Kidney (tissue), 14 donors: ENCODE data around the gene BARX1. TPM values are rescaled to one million over a fixed set of nuclear protein-coding genes. Genes with fewer than 3 reads are reported as not detected.

Experiments used
- DNase-seq, 5 donors: peaks; one replicate each; pipeline ENCODE4 v3.0.0-alpha.2; 2013 to 2020
- FAIRE-seq: peaks from 2 replicates; lab custom pipeline; 2012; peaks lifted over from hg19 to GRCh38; lab: Jason Lieb, UNC
- H3K27ac ChIP-seq, 2 donors: one replicate each; pipeline ENCODE4 v1.7.0; 2013; ENCODE audit warnings: low read depth in 2 of 2, low read length in 2 of 2, inconsistent platforms in 1 of 2
- H3K27me3 ChIP-seq: one replicate; pipeline ENCODE4 v1.7.1; 2013; ENCODE audit warnings: low read length, inconsistent platforms; ENCODE audit not compliant: control insufficient read depth, insufficient read depth
- H3K36me3 ChIP-seq, 3 donors: one replicate each; pipeline versions ENCODE4 v1.7.0 to v1.7.1; 2013; ENCODE audit warnings: low read length in 3 of 3, control low read depth in 1 of 3, inconsistent platforms in 1 of 3; ENCODE audit not compliant: insufficient read depth in 3 of 3, control insufficient read depth in 2 of 3
- H3K4me1 ChIP-seq, 3 donors: one replicate each; pipeline versions ENCODE4 v1.7.0 to v1.7.1; 2013; ENCODE audit warnings: low read length in 3 of 3, inconsistent platforms in 1 of 3, low read depth in 1 of 3; ENCODE audit not compliant: control insufficient read depth in 2 of 3, insufficient read depth in 2 of 3
- H3K4me3 ChIP-seq, 3 donors: one replicate each; pipeline versions ENCODE4 v1.7.0 to v1.8.1; 2013; ENCODE audit warnings: low read length in 3 of 3, control low read depth in 1 of 3, inconsistent platforms in 1 of 3
- H3K9ac ChIP-seq, 3 donors: one replicate each; pipeline versions ENCODE4 v1.7.0 to v1.7.1; 2013; ENCODE audit warnings: low read length in 3 of 3, control low read depth in 1 of 3, inconsistent platforms in 1 of 3
- H3K9me3 ChIP-seq, 3 donors: one replicate each; pipeline versions ENCODE4 v1.7.0 to v1.7.1; 2013; ENCODE audit warnings: low read length in 3 of 3, control low read depth in 1 of 3, inconsistent platforms in 1 of 3; ENCODE audit not compliant: control insufficient read depth in 2 of 3, insufficient read depth in 1 of 3
- CTCF ChIP-seq: IDR thresholded peaks from 3 replicates; pipeline ENCODE4 v1.5.1; 2012; ENCODE audit warnings: mild to moderate bottlenecking, moderate library complexity, borderline replicate concordance; ENCODE audit not compliant: insufficient read depth; ENCODE audit errors: extremely low read depth
- intact Hi-C: fragments of 100-400 bp; cut with DNase I; formaldehyde crosslinking; loops from one replicate; pipeline ENCODE4 v1.11.1; 2022
- polyA plus RNA-seq: library from polyadenylated mRNA; stranded (reverse); fragments of 350-450 nt; fragmentation: Illumina TruSeq; extraction: RNeasy Lipid Tissue Mini Kit (QIAGEN cat#74804); gene quantifications from one replicate; pipeline ENCODE4 v1.2.3, GENCODE V29; 2014; ENCODE audit warnings: low read depth, low replicate concordance; ENCODE audit not compliant: insufficient read depth
- total RNA-seq: library from RNA; stranded (reverse); fragmentation: NEBNext Ultra II Directional; extraction: Animal tissue kit (Norgen Biotek cat#: 25700); gene quantifications from one replicate; pipeline ENCODE4 v1.2.1, GENCODE V29; 2021
- donor health status: control.
- donor health status: control.
- donor health status: control.
- donor health status: control.
- donor health status: control.
- donor health status: DM: yes; HTN: yes; CAD: no.
- donor health status: Normal renal cell carcinoma (clear cell type).

The BARX1 gene
- total and polyA plus RNA-seq, 2 donors from 2014 or later = not detected

DNA sequence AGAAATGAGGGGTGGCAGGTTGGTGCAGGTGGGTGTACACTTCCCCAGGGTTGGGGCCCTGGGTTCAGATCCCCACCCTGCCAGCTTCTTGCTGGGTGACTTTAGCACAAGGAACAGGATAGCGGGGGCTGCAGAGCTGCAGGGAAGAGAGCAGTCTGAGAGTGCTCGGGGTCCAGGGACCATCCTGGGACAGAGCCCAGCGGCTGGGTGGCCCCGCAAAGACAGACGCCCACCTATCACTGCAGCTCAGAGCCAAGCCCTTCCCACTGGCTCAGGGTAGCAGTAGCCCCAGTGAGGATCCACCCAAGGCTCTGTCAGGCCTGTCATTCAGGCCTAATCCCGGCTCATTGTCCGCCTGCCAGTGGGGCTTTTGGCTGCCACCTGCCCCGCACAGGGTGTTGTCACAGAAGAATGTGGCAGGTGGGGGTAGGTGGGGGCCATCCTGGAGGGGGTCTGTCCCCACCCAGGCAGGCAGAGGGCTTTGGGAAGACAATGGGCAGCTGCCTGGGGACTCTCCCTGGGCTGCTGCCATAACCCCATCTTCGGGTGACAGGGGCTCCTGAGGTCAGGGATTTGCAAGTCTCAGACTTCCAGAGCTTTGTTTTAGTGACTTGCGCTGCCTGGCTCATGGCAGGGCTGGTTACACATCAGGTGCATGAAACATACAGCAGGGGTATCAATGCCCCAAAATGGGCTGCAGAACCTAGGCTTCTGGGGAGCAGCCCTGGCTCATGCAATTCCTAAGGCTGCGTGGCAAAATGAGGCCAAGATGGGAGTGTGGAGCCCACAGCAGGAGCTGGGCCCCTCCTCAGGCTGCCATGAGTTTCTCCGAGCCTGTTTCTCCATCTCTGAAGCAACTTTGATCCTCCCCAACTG is 52.1 kb downstream of the BARX1 start:
- TF ChIP-seq CTCF = no peak

DNA sequence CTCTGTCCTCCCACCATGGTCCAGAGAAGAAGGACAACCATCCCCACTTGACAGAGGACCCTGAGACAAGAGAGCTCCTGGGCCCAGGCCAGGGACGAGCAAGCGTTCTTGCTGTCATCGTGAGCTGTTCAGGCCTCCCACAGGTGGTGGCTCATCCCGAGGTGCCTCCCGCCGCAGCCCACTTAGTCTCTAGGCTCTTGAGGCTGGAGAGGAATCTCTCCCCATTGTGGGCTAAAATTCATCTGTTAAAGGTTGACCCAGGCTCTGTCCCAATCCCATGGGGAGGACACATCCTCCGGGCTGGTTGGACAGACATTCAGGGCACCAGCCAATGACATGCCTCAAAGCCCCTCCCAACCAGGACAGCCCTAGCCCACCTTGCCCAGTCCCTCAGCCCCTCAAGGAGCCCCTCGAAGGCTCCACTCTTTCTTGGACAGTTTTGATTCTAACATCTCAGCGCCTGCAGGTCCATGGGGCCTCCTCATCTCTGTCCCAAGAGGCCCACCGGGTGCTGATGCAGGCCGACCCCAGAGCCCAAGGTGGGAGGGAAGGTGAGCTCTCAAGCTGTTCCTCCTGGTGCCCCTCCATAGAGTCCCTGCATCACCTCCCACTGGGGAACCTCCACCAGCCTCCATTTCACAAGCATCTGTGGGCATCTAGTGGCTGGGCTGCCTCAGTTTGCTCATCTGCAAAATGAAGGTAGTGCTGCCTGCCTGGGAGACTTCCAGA is 52.9 kb downstream of the BARX1 start:
- no peak for TF ChIP-seq CTCF
- Histone ChIP-seq H3K9ac (no peak overlapping the region), H3K4me3 (no peak overlapping the region), H3K27ac (no peak overlapping the region), H3K36me3 (no peaks in the 10 kb centered on the region), H3K9me3 (no peaks in the 10 kb centered on the region), H3K4me1 (no peaks in the 10 kb centered on the region), H3K27me3 (no peaks in the 10 kb centered on the region)
- FAIRE-seq (no peak), DNase-seq (peak in 1 of 5 donors; percentile 20)
- intact Hi-C loops = no loop called here

More for the DNA sequence above, 52.1 kb downstream of the BARX1 start:
- FAIRE-seq = no peak
- Histone ChIP-seq H3K9ac (no peak overlapping the region), H3K4me1 (no peaks in the 10 kb centered on the region), H3K27me3 (no peaks in the 10 kb centered on the region), H3K4me3 (no peak overlapping the region), H3K27ac (no peak overlapping the region), H3K36me3 (no peaks in the 10 kb centered on the region), H3K9me3 (no peaks in the 10 kb centered on the region)
- DNase-seq = peak in 1 of 5 donors; percentile 19
- intact Hi-C loops = no loop called here

Other genes starting within 250 kb of the BARX1 start
- 8.7 TPM for gene PTPDC1, start 129.1 kb upstream of the BARX1 start, total RNA-seq
- 2.8 TPM for gene PTPDC1, start 129.1 kb upstream of the BARX1 start, polyA plus RNA-seq